Suppressor macrophage treated with lipopolysaccharide for 4 hours (primary cell): ENCODE results near the gene WDR7.

Source experiments
- DNase-seq: peaks from one replicate; pipeline ENCODE4 v3.0.0-alpha.2; 2020

Gene WDR7

GRCh38 chr18:56953428-56954198, 302.5 kb downstream of the WDR7 start:
- DNase-seq: no peak

- DNase-seq: no peak
These were observed 304.3 kb downstream of the WDR7 start for GRCh38 chr18:56955490-56955889.

- DNase-seq: no peak
These were observed 308.0 kb downstream of the WDR7 start for GRCh38 chr18:56959120-56959519.

- DNase-seq: no peak
These were observed 311.2 kb downstream of the WDR7 start for GRCh38 chr18:56962322-56962721.

- no peak for DNase-seq
These were observed 315.9 kb downstream of the WDR7 start for GRCh38 chr18:56967035-56967434.

GRCh38 chr18:56973487-56973886, 322.3 kb downstream of the WDR7 start:
- DNase-seq: no peak

- DNase-seq: no peak
These were observed 323.0 kb downstream of the WDR7 start for GRCh38 chr18:56974141-56974540.

- no peak for DNase-seq
These were observed 324.1 kb downstream of the WDR7 start for GRCh38 chr18:56975276-56975675.

GRCh38 chr18:56977309-56977708, 326.1 kb downstream of the WDR7 start:
- DNase-seq: no peak

- DNase-seq: no peak
These were observed 326.6 kb downstream of the WDR7 start for GRCh38 chr18:56977771-56978170.

- DNase-seq: no peak
These were observed 329.0 kb downstream of the WDR7 start for GRCh38 chr18:56980151-56980550.

GRCh38 chr18:56982766-56983165, 331.6 kb downstream of the WDR7 start:
- no peak for DNase-seq

GRCh38 chr18:56983275-56983992, 332.3 kb downstream of the WDR7 start:
- no peak for DNase-seq

- no peak for DNase-seq
These were observed 333.6 kb downstream of the WDR7 start for GRCh38 chr18:56984731-56985130.

GRCh38 chr18:56986829-56987228, 335.7 kb downstream of the WDR7 start:
- DNase-seq: no peak

- DNase-seq: no peak
These were observed 336.1 kb downstream of the WDR7 start for GRCh38 chr18:56987236-56987635.

- DNase-seq: no peak
These were observed 336.9 kb downstream of the WDR7 start for GRCh38 chr18:56988022-56988421.

GRCh38 chr18:56990678-56991077, 339.5 kb downstream of the WDR7 start:
- DNase-seq: no peak

GRCh38 chr18:56992777-56993176, 341.6 kb downstream of the WDR7 start:
- DNase-seq: no peak

GRCh38 chr18:56995579-56996188, 344.5 kb downstream of the WDR7 start:
- DNase-seq: no peak

GRCh38 chr18:56997200-56997599, 346.0 kb downstream of the WDR7 start:
- no peak for DNase-seq

GRCh38 chr18:56999823-57000222, 348.7 kb downstream of the WDR7 start:
- no peak for DNase-seq

- DNase-seq: no peak
These were observed 351.5 kb downstream of the WDR7 start for GRCh38 chr18:57002627-57003026.

GRCh38 chr18:57003342-57003741, 352.2 kb downstream of the WDR7 start:
- no peak for DNase-seq
